ENCODE results near the gene ZNF687. TPM values are rescaled to one million over a fixed set of nuclear protein-coding genes. Genes with fewer than 3 reads are reported as not detected.

The ZNF687 gene
- total RNA-seq, 2 donors from 2014 or later: 30.1 to 46.4 TPM

DNA sequence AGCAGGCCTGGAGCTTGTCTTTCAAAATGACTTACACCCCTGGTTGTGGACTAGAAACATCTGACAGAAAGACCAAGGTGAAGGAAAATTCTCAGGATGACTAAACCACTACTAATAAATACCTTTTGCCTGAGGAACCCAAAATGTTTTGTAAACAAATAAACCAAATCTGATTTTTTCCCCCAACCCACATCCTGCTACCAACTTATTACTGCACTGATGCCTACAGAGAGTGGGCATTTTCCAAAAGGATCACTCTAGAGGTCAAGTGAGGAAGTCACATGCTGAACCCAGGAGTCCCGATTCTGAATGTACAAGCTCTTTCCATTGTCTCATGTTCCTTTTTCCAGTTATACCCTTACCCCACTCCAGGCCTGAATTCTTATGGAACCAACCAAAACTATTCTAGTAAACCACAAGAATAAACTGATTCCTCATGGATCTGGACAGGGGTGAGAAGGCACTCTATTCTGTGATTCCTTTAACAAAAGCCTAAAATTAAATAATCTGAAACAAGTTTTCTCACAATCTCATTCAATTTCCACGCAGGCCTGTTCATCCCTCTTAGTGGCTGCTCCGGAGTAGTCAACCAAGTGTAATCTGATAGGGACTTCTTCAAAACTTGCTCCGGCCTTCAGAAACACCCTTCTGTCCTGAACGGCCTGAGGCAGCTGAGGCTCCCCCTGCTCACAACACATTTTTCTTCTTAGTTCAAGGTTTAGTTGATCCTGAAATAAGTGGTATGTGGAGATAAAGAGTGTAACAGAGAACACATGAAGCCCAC lies 43.7 kb downstream of the ZNF687 start:
- H3K27me3 ChIP-seq (replicated peaks; ENCODE audit: insufficient read depth): no peaks in the 10 kb centered on the region
- peaks cover 9% of the 10 kb centered on the region for H3K4me1 ChIP-seq (replicated peaks)
- H3K4me3 ChIP-seq: peak overlapping the region; percentile 75 to 77
- no peak for DNase-seq (ENCODE audit: low spot score)
- H3K9me3 ChIP-seq: no peaks in the 10 kb centered on the region
- peak overlapping the region in 1 of 2 donors; percentile 93 for H3K27ac ChIP-seq
- TF ChIP-seq POLR2A (IDR thresholded peaks at IDR 0.05) (no peak), POLR2AphosphoS5 (IDR thresholded peaks at IDR 0.05) (no peak)
- TF ChIP-seq, protein P1, sequence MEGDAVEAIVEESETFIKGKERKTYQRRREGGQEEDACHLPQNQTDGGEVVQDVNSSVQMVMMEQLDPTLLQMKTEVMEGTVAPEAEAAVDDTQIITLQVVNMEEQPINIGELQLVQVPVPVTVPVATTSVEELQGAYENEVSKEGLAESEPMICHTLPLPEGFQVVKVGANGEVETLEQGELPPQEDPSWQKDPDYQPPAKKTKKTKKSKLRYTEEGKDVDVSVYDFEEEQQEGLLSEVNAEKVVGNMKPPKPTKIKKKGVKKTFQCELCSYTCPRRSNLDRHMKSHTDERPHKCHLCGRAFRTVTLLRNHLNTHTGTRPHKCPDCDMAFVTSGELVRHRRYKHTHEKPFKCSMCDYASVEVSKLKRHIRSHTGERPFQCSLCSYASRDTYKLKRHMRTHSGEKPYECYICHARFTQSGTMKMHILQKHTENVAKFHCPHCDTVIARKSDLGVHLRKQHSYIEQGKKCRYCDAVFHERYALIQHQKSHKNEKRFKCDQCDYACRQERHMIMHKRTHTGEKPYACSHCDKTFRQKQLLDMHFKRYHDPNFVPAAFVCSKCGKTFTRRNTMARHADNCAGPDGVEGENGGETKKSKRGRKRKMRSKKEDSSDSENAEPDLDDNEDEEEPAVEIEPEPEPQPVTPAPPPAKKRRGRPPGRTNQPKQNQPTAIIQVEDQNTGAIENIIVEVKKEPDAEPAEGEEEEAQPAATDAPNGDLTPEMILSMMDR (IDR thresholded peaks at IDR 0.05): no peak
- intact Hi-C loops (cut with DNase I): no loop called here
- WGBS: 18% methylated on average over 5 of the region's 5 CpGs
- no peaks in the 10 kb centered on the region for H3K36me3 ChIP-seq

DNA sequence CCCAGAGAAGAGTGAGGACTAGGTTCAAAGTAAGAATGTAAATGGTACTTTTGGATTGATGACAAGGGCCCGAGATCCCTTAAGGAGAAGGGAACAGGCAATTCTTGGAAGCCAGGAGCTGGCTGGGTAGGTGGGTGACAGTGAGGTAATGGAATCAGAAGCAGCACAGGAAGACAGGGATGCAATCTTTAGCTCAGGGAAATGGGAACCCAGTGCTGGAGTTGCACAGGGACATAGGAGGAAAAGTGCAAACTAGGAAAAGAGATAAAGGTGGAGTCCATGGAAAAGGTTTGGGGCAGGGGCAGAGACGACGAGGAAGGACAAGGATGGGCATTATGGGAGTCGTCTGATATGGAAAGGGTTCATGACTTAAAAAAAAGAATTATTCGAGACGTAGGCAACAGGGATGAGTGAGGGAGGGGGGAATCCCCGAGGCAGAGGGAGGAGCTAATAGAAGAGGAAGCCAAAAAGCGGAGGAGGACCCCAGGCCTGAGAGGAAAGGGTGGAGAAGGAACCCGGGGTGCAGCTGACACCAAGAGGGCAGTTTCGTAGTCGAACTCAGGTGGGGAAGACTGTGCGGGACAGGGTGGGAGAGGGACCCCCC lies 44.6 kb downstream of the ZNF687 start:
- Histone ChIP-seq H3K36me3 (no peaks in the 10 kb centered on the region), H3K27me3 (replicated peaks; ENCODE audit: insufficient read depth) (no peaks in the 10 kb centered on the region), H3K9me3 (no peaks in the 10 kb centered on the region), H3K27ac (peak overlapping the region; percentile 87 to 93), H3K4me1 (replicated peaks) (peaks cover 9% of the 10 kb centered on the region), H3K4me3 (peak overlapping the region; percentile 75 to 77)
- DNase-seq (ENCODE audit: low spot score): peak; percentile 15
- TF ChIP-seq POLR2AphosphoS5 (IDR thresholded peaks at IDR 0.05) (no peak), POLR2A (IDR thresholded peaks at IDR 0.05) (no peak)
- TF ChIP-seq, protein P1 (IDR thresholded peaks at IDR 0.05): no peak
- WGBS: under 1% methylated on average over 12 of the region's 12 CpGs
- intact Hi-C loops (cut with DNase I): no loop called here

DNA sequence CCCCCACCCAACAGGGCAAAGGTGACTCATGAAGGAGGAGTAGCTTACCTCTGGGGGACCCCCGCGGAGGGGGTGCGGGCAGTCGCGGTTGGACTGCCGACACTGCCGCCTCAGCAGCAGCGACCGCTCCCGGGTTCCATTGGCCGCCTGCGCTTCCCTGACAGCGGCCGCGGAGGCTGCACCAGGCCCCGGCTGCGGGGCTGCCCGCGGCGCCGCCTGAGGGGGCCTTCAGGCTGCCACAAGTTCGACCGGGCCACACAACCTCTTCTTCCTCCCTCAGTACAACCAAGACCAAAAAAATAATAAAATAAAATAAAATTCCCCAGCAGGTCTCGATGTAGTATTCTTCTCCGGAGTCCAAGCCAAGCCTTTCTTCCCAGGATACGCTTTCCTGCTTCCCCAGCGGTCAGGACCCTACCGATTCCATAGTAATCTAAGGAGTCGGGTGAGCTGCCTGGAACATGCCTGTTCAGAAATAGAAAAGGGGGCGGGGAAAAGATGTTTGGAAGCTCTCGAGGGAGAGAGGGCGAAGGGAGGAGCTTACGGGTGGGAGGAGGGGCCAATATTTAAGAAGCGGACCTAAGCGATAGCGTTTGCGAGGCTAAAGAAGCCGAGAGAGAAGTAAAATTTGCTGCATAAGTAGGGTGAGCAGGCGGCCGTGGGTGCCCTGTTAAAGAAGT lies 45.3 kb downstream of the ZNF687 start, which contains the start of gene PI4KB:
Gene PI4KB, minus strand, starts transcription at position 194 of the 680 bp plus-strand sequence. CDS start 10,935 bp downstream, outside the sequence.
- Histone ChIP-seq H3K36me3 (no peaks in the 10 kb centered on the region), H3K27me3 (replicated peaks; ENCODE audit: insufficient read depth) (no peaks in the 10 kb centered on the region), H3K9me3 (no peaks in the 10 kb centered on the region), H3K27ac (peak within 1 kb of the TSS; percentile 87 to 93), H3K4me1 (replicated peaks) (peaks cover 9% of the 10 kb centered on the region), H3K4me3 (peak within 1 kb of the TSS; percentile 75 to 77)
- peak; percentile 94 for DNase-seq (ENCODE audit: low spot score)
- peak; percentile 97 for TF ChIP-seq POLR2AphosphoS5 (IDR thresholded peaks at IDR 0.05)
- TF ChIP-seq, protein P1 (IDR thresholded peaks at IDR 0.05): peak in 1 of 4 experiments; percentile 19
- TF ChIP-seq POLR2A (IDR thresholded peaks at IDR 0.05): peak; percentile 73
- WGBS: under 1% methylated on average over 40 of the region's 40 CpGs
- intact Hi-C loops (cut with DNase I): no loop called here

DNA sequence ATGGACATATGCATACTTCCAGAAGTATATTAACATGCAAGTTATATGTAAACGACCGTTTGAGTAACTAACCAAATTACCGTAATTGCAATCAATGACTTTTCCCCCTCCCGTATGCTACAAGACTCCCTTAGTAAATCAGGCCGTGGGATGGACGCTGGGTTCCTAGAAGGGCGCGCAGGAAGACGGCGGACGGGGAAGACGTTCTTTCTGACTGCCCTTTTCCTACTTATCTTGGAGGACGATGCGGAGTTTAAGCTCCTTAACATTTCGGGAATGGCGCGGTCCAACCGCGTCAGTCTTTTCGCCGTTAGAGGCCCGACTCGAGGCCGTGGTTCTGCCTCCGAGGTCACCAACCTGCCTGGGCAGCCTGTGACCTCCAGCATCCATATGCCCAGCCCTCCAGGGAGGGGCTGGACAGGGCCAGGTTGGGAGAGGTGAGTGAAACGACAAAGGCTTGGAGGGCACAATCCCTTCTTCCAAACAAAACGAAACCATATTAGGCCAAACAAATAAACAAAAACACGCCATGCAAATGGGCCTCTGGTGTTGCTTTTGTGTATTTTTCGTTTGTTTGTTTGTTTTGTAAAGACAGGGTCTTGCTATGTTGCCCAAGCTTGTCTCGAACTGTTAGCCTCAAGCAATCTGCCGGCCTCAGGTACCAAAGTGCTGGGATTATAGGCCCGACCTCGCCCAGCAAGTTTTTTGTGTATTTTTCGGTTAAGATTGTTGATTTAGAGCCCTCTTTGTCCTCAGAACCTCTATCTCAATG lies 46.0 kb downstream of the ZNF687 start:
- Histone ChIP-seq H3K27me3 (replicated peaks; ENCODE audit: insufficient read depth) (no peaks in the 10 kb centered on the region), H3K4me1 (replicated peaks) (peaks cover 9% of the 10 kb centered on the region), H3K4me3 (peak overlapping the region; percentile 75 to 77), H3K36me3 (no peaks in the 10 kb centered on the region), H3K27ac (peak overlapping the region; percentile 87 to 93), H3K9me3 (no peaks in the 10 kb centered on the region)
- TF ChIP-seq POLR2AphosphoS5 (IDR thresholded peaks at IDR 0.05) (no peak), POLR2A (IDR thresholded peaks at IDR 0.05) (no peak)
- TF ChIP-seq, protein P1 (IDR thresholded peaks at IDR 0.05): no peak
- WGBS: 18% methylated on average over 34 of the region's 34 CpGs
- no peak for DNase-seq (ENCODE audit: low spot score)
- intact Hi-C loops (cut with DNase I): no loop called here

Measured in prostate gland (tissue), 2 donors.